Upper lobe of right lung (tissue), 1 donor: ENCODE data around the gene MXD3. TPM values are rescaled to one million over a fixed set of nuclear protein-coding genes. Genes with fewer than 3 reads are reported as not detected.

Source experiments
- ATAC-seq: fragments of 200-7000 bp; cut with Tn5 transposase; one replicate; pipeline ENCODE4 v1.9.1; 2020; ENCODE audit warnings: mild to moderate bottlenecking, moderate library complexity
- DNase-seq: peaks from one replicate; pipeline ENCODE4 v3.0.0-alpha.2; 2020
- H3K27ac ChIP-seq: fragments of 200-600 bp; one replicate; pipeline ENCODE4 v1.8.0; 2022
- H3K27me3 ChIP-seq: fragments of 200-600 bp; one replicate; pipeline ENCODE4 v1.8.0; 2022; ENCODE audit warnings: mild to moderate bottlenecking
- H3K36me3 ChIP-seq: fragments of 200-600 bp; one replicate; pipeline ENCODE4 v1.8.0; 2022
- H3K4me1 ChIP-seq: fragments of 200-600 bp; one replicate; pipeline ENCODE4 v1.8.0; 2022
- H3K4me3 ChIP-seq: fragments of 200-600 bp; one replicate; pipeline ENCODE4 v1.8.0; 2022; ENCODE audit warnings: mild to moderate bottlenecking
- H3K9me3 ChIP-seq: fragments of 200-600 bp; one replicate; pipeline ENCODE4 v1.8.0; 2022
- intact Hi-C: fragments of 100-400 bp; cut with DNase I; formaldehyde crosslinking; loops from one replicate; pipeline ENCODE4 v1.11.0; 2022
- total RNA-seq: library from RNA; stranded (reverse); fragmentation: NEBNext Ultra II Directional; extraction: Animal tissue kit (Norgen Biotek cat#: 25700); gene quantifications from one replicate; pipeline ENCODE4 v1.2.1, GENCODE V29; 2021
- TF ChIP-seq, protein P1 (sequence below): fragments of 200-600 bp; IDR thresholded peaks from one replicate; pipeline ENCODE4 v1.8.0; 2022; ENCODE audit warnings: antibody characterized with exemption
- donor health status: DM: no; HTN: yes; CAD: no; lungs with severe emphysema.

The MXD3 gene
- total RNA-seq, 1 donor from 2014 or later, result 10.1 TPM

DNA sequence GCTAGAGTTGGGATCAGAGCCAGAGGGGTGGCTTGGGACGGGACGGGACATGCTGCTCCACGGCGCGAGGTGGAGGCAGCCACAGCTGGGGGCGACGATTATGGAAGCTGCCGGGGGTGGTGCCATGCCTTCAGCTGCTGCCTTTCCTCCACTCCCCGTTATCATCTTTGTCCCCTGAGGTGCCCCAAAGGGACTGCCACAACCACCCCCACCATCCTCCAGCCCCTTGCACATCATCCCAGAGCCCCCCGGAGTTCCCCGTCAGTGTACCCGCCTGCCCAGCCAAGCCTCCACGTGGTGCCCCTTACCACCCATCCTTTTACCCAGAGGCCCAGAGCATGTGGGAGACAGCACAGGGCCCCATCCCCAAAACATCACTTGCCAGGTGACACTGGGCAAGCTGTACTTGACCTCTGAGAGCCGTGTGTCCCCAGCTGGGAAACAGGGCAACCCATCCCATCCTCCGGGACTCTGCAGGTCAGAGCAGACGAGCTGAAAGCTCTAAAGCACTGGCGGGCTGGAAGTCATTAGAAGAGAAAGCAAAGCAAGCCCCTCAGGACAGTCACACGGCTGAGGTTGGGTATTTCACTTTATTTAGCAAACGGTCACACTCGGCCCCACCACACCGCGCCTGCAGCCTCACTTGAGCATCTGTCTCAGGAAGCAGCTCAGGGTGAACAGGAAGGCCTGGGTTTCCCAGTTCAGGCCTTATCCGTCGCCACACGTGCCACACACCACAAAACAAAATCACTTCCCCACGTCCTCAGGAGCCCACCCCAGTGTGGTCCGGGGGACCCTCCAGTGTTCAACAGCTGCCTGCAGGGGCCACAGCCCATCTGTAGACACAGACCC lies 19.5 kb upstream of the MXD3 start:
- Histone ChIP-seq H3K27me3 (no peaks in the 10 kb centered on the region), H3K4me1 (no peaks in the 10 kb centered on the region), H3K36me3 (peaks cover 63% of the 10 kb centered on the region), H3K4me3 (no peak overlapping the region), H3K9me3 (no peaks in the 10 kb centered on the region), H3K27ac (no peak overlapping the region)
- TF ChIP-seq, protein P1, sequence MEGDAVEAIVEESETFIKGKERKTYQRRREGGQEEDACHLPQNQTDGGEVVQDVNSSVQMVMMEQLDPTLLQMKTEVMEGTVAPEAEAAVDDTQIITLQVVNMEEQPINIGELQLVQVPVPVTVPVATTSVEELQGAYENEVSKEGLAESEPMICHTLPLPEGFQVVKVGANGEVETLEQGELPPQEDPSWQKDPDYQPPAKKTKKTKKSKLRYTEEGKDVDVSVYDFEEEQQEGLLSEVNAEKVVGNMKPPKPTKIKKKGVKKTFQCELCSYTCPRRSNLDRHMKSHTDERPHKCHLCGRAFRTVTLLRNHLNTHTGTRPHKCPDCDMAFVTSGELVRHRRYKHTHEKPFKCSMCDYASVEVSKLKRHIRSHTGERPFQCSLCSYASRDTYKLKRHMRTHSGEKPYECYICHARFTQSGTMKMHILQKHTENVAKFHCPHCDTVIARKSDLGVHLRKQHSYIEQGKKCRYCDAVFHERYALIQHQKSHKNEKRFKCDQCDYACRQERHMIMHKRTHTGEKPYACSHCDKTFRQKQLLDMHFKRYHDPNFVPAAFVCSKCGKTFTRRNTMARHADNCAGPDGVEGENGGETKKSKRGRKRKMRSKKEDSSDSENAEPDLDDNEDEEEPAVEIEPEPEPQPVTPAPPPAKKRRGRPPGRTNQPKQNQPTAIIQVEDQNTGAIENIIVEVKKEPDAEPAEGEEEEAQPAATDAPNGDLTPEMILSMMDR, result no peak
- intact Hi-C loops, result no loop called here
- ATAC-seq (no peak), DNase-seq (peak; percentile 37)

DNA sequence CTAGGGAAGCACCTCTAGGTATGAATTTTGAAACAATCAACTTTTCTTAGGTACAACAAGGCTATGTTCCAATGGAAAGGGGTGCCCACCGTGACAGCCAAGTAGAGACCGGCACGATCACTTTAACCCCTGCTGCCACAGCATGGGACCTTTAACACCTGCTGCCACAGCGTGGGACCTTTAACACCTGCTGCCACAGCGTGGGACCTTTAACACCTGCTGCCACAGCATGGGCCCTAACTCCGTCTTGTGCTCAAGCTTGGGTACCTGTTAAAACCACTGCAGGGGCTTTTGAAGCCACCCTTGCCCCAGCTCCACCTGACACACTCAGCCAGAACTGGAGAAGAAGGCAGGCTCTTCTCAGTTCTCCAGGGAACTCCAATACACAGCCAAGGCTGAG lies 18.2 kb upstream of the MXD3 start:
- intact Hi-C loops, result no loop called here
- Histone ChIP-seq H3K9me3 (no peaks in the 10 kb centered on the region), H3K4me3 (no peak overlapping the region), H3K36me3 (peaks cover 50% of the 10 kb centered on the region), H3K27ac (no peak overlapping the region), H3K4me1 (no peaks in the 10 kb centered on the region), H3K27me3 (no peaks in the 10 kb centered on the region)
- TF ChIP-seq, protein P1, result no peak
- ATAC-seq, result no peak
- DNase-seq, result peak; percentile 32

DNA sequence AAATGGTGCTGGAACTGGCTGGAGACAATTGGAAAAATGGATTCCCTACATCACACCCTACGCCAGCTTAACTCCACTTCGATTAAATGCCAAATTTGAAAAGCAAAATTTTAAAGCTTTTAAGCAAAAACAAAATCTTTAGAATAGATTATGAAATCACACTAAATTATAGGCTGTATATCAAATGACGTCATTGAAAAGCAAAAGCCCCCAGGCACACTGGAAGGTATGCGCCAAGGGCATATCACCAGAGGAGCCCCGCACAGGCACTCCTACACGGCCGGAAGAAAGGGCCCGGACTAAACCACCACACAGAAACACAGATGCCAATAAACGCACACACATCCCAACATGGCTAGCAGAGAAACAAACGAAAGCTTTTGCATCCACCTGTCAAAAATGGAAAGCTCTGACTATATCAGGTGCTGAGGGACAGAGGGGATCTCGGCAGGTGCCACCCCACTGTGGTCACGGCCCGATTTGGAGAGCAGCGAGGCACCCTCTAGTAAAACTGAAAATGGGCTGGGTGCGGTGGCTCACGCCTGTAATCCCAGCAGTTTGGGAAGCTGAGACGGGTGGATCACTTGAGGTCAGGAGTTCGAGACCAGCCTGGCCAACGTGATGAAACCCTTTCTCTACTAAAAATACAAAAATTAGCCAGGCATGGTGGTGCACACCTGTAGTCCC lies 17.0 kb upstream of the MXD3 start:
- Histone ChIP-seq H3K27me3 (no peaks in the 10 kb centered on the region), H3K9me3 (no peaks in the 10 kb centered on the region), H3K4me1 (no peaks in the 10 kb centered on the region), H3K27ac (peak overlapping the region; percentile 58), H3K36me3 (peaks cover 38% of the 10 kb centered on the region), H3K4me3 (no peak overlapping the region)
- intact Hi-C loops, result no loop called here
- ATAC-seq, result no peak
- TF ChIP-seq, protein P1, result no peak
- DNase-seq, result peak; percentile 43

DNA sequence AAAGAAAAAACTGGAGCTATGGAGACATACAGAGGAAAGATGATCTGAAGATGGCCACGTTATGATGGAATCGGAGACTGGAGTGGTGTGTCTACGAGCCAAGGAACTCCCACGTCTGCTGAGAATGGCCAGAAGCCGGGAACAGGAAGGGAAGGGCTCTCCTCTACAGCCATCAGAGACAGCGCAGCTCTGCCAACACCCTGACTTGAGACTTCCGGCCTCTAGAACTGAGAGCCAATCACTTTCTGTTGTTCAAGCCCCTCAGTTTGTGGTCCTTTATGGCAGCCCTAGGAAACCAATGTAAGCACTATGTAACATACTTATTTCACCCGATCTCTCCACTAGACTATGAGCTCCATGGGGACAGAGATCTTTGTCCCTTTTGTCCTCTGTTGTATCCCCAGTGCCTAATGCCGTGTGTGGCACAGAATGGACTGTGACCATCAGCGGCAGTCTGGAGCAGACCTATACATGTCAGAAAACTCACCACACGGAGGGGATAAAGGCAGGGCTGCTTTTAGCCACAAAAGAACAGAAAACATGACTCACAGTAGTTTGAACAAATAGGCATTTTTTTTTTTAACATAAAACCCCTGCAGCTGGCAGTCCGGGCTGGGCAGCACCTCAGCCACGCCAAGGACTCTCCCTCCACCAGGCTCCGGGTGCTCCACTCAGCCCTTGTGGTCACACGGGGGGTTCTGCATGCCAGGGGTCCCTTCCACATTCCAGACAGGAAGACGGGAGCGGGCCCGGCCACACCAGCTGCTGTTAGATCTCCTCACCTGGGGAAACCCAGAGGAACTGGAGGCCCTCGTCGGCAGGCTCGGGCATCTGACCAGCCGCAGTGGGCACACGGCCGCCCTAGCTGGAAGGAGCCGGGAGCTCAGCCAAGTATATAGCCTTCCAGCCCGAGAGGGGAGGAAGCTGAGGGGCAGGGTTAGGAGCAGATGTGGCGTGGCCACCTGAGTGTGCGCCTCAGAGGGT lies 16.1 kb upstream of the MXD3 start:
- DNase-seq (peak; percentile 52), ATAC-seq (peak; percentile 71)
- Histone ChIP-seq H3K27me3 (no peaks in the 10 kb centered on the region), H3K27ac (peak overlapping the region; percentile 58), H3K36me3 (peaks cover 29% of the 10 kb centered on the region), H3K9me3 (no peaks in the 10 kb centered on the region), H3K4me1 (no peaks in the 10 kb centered on the region), H3K4me3 (no peak overlapping the region)
- intact Hi-C loops, result no loop called here
- TF ChIP-seq, protein P1, result no peak

DNA sequence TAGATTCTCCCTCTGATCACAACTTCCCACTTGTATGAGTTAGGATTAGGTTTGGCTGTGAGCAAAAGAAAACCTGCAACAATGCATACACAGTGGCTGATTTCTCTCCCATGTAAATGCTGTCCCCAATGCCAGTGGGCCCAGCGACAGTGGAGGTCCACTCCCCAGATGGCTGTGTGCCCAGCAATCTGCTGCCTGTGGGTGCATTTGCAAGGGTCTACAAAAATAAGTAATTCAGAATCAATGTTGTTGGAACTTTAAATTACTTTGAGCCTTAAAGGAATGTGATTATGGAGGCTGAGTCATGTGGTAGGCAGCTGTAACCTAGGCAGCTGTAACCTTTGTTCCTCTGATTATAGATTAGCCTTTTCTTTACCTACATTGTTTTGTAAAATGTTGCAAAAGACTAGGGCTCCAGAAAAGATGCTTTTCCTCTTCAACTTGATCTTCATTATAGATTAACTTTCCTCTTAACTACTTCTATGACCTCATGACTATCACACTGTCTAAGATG lies 14.2 kb upstream of the MXD3 start:
- intact Hi-C loops, result no loop called here
- H3K36me3 ChIP-seq, result peaks cover 13% of the 10 kb centered on the region
- no peaks in the 10 kb centered on the region for H3K27me3 ChIP-seq
- H3K4me1 ChIP-seq, result no peaks in the 10 kb centered on the region
- no peak overlapping the region for H3K4me3 ChIP-seq
- TF ChIP-seq, protein P1, result no peak
- no peak overlapping the region for H3K27ac ChIP-seq
- DNase-seq (no peak), ATAC-seq (no peak)
- H3K9me3 ChIP-seq, result no peaks in the 10 kb centered on the region
